Smooth muscle cell (in vitro differentiated cells): ENCODE results near the gene SEC63. TPM values are rescaled to one million over a fixed set of nuclear protein-coding genes. Genes with fewer than 3 reads are reported as not detected.
"Not testable (repeated sequence)": the region's sequence is repeated elsewhere in the genome, so short reads cannot be mapped to it uniquely, and the experiment has no call there.

Experiments
- DNase-seq: peaks from one replicate; lab custom pipeline; 2025; ENCODE audit not compliant: unreplicated experiment; lab: John Stamatoyannopoulos, UW
- H2AFZ ChIP-seq: fragments of 200-600 bp; sonication (generic); 2 replicates; pipeline ENCODE4 v1.6.0; 2016; ENCODE audit warnings: antibody characterized with exemption, low read depth, mild to moderate bottlenecking
- H3F3A ChIP-seq: fragments of 200-600 bp; sonication (generic); 2 replicates; pipeline ENCODE4 v1.6.0; 2017; ENCODE audit warnings: antibody characterized with exemption, low read depth
- H3K27ac ChIP-seq: fragments of 200-600 bp; sonication (generic); 2 replicates; pipeline ENCODE4 v1.5.1; 2016; ENCODE audit warnings: low read depth, mild to moderate bottlenecking
- H3K27me3 ChIP-seq: fragments of 200-600 bp; sonication (generic); 2 replicates; pipeline ENCODE4 v1.6.1; 2016; ENCODE audit warnings: low read depth, mild to moderate bottlenecking
- H3K36me3 ChIP-seq: fragments of 200-600 bp; sonication (generic); 2 replicates; pipeline ENCODE4 v1.5.1; 2016; ENCODE audit warnings: low read depth
- H3K4me1 ChIP-seq: fragments of 200-600 bp; sonication (generic); 2 replicates; pipeline ENCODE4 v1.5.1; 2016; ENCODE audit warnings: low read depth
- H3K4me2 ChIP-seq: fragments of 200-600 bp; sonication (generic); 2 replicates; pipeline ENCODE4 v1.6.0; 2016; ENCODE audit warnings: mild to moderate bottlenecking
- H3K4me3 ChIP-seq: fragments of 200-600 bp; sonication (generic); 2 replicates; pipeline ENCODE4 v1.5.1; 2016; ENCODE audit warnings: mild to moderate bottlenecking
- H3K79me2 ChIP-seq: fragments of 200-600 bp; sonication (generic); 2 replicates; pipeline ENCODE4 v1.6.0; 2016; ENCODE audit warnings: low read depth, mild to moderate bottlenecking
- H3K9ac ChIP-seq: fragments of 200-600 bp; sonication (generic); 2 replicates; pipeline ENCODE4 v1.6.0; 2016; ENCODE audit warnings: low read depth
- H3K9me3 ChIP-seq: fragments of 200-600 bp; sonication (generic); replicated peaks from 2 replicates; pipeline ENCODE4 v1.5.1; 2016; ENCODE audit warnings: low read depth
- H4K20me1 ChIP-seq: fragments of 200-600 bp; sonication (generic); 2 replicates; pipeline ENCODE4 v1.6.0; 2016; ENCODE audit warnings: low read depth
- WGBS: methylation state at CpG from one replicate; pipeline ENCODE4 v1.1.7; 2016; ENCODE audit warnings: low lambda C conversion rate; 5-methylcytosine and 5-hydroxymethylcytosine counted together
- polyA plus RNA-seq: library from polyadenylated mRNA; unstranded; fragments of >200 nt; fragmentation: Nextera tagmentation; extraction: Ambion mirVana; gene quantifications from 2 replicates; pipeline ENCODE4 v1.2.1, GENCODE V29; 2016
- total RNA-seq: library from RNA; depleted of rRNA; stranded (reverse); fragments of >200 nt; gene quantifications from 2 replicates; pipeline ENCODE4 v1.2.3, GENCODE V29; 2014
- TF ChIP-seq, protein P1 (sequence below): fragments of 200-600 bp; sonication (generic); IDR thresholded peaks from 2 replicates; pipeline ENCODE4 v1.5.1; 2017; ENCODE audit warnings: borderline replicate concordance, mild to moderate bottlenecking, antibody characterized with exemption; ENCODE audit not compliant: insufficient read depth, poor library complexity, severe bottlenecking

Gene SEC63
- total and polyA plus RNA-seq, 2 experiments from 2014 or later, result 67.0 to 95.1 TPM

- H3K27ac ChIP-seq, result no peak overlapping the region
Measured at GRCh38 chr6:107928984-107929383, 29.0 kb downstream of the SEC63 start.

DNA sequence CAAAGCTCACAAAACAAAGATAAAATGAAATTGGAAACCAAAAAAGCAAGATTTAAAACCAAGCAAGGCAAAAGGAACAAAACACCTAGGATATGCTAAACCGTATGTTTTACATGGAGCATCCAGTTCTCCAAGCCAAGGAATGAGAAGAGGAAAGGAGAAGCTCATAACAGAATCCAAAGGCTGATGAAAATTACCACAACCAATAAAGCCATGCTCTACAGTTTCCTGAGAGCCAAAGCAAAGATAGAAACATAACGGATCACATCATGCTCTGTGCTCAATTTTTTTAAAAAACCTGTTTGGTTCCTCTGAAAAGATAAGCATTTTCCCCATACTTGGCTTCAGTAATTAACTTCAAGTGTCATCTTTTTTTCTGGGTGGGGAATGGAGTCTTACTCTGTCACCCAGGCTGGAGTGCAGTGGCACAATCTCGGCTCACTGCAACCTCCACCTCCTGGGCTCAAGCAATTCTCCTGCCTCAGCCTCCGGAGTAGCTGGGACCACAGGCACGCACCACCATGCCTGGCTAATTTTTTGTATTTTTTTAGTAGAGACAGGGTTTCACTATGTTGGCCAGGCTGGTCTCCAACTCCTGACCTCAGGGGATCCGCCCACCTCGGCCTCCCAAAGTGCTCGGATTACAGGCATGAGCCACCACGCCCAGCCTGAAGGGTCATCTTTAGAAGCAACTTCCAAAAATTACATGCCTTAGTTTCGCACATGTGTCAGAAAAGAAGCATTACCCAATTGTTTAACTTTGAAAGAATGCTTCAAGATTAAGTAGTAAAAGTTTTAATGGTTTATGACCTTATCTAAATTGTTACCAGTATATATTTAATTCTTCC lies 31.1 kb downstream of the SEC63 start:
- H3K4me1 ChIP-seq, H3K9me3 ChIP-seq, DNase-seq, H3K36me3 ChIP-seq, H3K27ac ChIP-seq, H3K27me3 ChIP-seq, H2AFZ ChIP-seq, H3K4me2 ChIP-seq, H3F3A ChIP-seq, H3K4me3 ChIP-seq, H3K9ac ChIP-seq: not testable (repeated sequence)
- Histone ChIP-seq H3K79me2 (peaks cover 98% of the 10 kb centered on the region), H4K20me1 (peaks cover 75% of the 10 kb centered on the region)
- 82% methylated on average over 10 of the region's 10 CpGs for WGBS

More at GRCh38 chr6:107928984-107929383, 29.0 kb downstream of the SEC63 start:
- H3K27me3 ChIP-seq, result no peaks in the 10 kb centered on the region
- H3K4me1 ChIP-seq, result no peaks in the 10 kb centered on the region
- H2AFZ ChIP-seq, result no peak overlapping the region
- peaks cover 94% of the 10 kb centered on the region for H3K79me2 ChIP-seq
- no peak for DNase-seq
- H3K36me3 ChIP-seq, result no peaks in the 10 kb centered on the region
- no peaks in the 10 kb centered on the region for H3K9me3 ChIP-seq
- WGBS, result 97% methylated on average over 2 of the region's 2 CpGs
- H3K4me3 ChIP-seq, result no peak overlapping the region
- H3F3A ChIP-seq, result no peaks in the 10 kb centered on the region
- peaks cover 83% of the 10 kb centered on the region for H4K20me1 ChIP-seq
- no peak overlapping the region for H3K9ac ChIP-seq
- TF ChIP-seq, protein P1, sequence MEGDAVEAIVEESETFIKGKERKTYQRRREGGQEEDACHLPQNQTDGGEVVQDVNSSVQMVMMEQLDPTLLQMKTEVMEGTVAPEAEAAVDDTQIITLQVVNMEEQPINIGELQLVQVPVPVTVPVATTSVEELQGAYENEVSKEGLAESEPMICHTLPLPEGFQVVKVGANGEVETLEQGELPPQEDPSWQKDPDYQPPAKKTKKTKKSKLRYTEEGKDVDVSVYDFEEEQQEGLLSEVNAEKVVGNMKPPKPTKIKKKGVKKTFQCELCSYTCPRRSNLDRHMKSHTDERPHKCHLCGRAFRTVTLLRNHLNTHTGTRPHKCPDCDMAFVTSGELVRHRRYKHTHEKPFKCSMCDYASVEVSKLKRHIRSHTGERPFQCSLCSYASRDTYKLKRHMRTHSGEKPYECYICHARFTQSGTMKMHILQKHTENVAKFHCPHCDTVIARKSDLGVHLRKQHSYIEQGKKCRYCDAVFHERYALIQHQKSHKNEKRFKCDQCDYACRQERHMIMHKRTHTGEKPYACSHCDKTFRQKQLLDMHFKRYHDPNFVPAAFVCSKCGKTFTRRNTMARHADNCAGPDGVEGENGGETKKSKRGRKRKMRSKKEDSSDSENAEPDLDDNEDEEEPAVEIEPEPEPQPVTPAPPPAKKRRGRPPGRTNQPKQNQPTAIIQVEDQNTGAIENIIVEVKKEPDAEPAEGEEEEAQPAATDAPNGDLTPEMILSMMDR, result no peak
- no peak overlapping the region for H3K4me2 ChIP-seq

GRCh38 chr6:107917451-107918375 lies 40.3 kb downstream of the SEC63 start:
- Histone ChIP-seq H3K9me3 (no peaks in the 10 kb centered on the region), H4K20me1 (peaks cover 43% of the 10 kb centered on the region), H3F3A (no peaks in the 10 kb centered on the region), H3K36me3 (peaks cover 31% of the 10 kb centered on the region), H3K79me2 (peaks cover 53% of the 10 kb centered on the region), H3K4me2 (no peak overlapping the region), H2AFZ (no peak overlapping the region), H3K27ac (no peak overlapping the region), H3K27me3 (no peaks in the 10 kb centered on the region), H3K4me1 (no peaks in the 10 kb centered on the region), H3K4me3 (no peak overlapping the region), H3K9ac (no peak overlapping the region)
- TF ChIP-seq, protein P1, result no peak
- no peak for DNase-seq
- 99% methylated on average over 9 of the region's 9 CpGs for WGBS

DNA sequence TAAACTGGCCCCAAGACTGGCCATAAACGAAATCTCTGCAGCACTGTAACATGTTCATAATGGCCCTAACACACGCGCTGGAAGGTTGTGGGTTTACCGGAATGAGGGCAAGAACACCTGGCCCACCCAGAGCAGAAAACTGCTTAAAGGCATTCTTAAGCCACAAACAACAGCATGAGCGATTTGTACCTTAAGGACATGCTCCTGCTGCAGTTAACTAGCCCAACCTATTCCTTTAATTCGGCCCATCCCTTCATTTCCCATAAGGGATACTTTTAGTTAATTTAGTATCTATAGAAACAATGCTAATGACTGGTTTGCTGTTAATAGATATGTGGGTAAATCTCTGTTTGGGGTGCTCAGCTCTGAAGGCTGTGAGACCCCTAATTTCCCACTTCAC lies 41.0 kb downstream of the SEC63 start:
- H3F3A ChIP-seq, H3K4me1 ChIP-seq, H2AFZ ChIP-seq, H3K4me3 ChIP-seq, H3K27me3 ChIP-seq, H3K9ac ChIP-seq, H3K4me2 ChIP-seq, DNase-seq, H3K9me3 ChIP-seq, H3K27ac ChIP-seq: not testable (repeated sequence)
- Histone ChIP-seq H4K20me1 (peaks cover 36% of the 10 kb centered on the region), H3K36me3 (peaks cover 31% of the 10 kb centered on the region), H3K79me2 (peaks cover 45% of the 10 kb centered on the region)
- WGBS, result over 99% methylated on average over 6 of the region's 6 CpGs
